GM19468 (cell line): Measurements from ENCODE around the gene P3H2.

Experiments used
- ATAC-seq: cut with Tn5 transposase; IDR thresholded peaks from one replicate; pipeline ENCODE4 v1.9.1; 2021; ENCODE audit warnings: mild to moderate bottlenecking, moderate library complexity, moderate number of reproducible peaks; ENCODE audit not compliant: unreplicated experiment; ENCODE audit errors: extremely low read depth

The P3H2 gene

DNA sequence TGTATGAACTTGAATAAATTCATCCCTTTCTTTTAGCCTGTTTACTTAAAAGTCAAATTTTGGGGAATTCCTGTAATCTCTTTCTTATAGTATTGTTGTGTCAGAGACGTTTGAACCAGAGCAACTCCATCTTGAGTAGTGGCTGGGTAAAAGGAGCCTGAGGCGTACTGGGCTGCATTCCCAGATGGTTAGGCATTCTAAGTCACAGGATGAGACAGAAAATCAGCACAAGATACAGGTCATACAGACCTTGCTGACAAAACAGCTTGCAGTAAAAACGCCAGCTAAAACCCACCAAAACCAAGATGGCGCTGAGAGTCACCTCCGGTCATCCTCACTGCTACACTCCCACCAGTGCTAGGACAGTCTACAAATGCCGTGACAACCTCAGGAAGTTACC, 94.5 kb downstream of the P3H2 start:
- no peak for ATAC-seq

DNA sequence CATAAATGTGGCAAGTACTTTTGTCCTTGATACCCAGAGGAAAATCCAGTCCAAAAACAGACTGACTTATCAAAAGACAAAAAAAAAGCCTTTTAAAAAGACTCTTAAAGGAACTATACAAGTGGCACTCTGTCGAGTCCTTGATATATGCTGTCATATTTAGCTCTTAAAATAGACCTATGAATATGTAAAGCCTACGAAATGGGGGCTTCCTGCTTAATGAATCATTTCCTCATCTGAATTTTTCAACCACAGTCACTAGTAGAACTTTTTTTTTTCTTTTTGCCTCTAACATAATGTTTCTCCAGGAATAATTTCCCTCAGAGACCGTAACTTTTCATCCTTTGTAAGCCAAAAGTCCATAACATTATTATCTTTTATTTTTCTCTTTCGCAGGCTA, 95.8 kb downstream of the P3H2 start:
- ATAC-seq = no peak

DNA sequence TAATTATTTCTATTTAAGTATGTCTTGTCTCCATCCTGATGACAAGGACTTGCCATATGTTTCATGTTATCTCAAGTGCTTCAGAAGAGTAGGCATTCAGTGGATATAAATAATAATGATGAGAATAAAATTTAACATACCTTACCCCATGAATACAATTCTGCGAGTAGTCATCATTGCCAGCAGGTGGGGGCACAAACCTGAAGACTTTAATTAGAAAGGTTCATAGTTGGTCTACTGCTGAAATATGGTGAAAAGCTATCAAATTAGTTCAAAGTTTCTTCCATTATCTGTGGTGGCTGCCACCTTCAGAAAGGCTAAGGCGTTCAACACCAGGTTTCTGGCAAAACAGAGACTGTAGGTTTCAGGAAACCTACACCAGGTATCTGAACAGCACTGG, 100.9 kb downstream of the P3H2 start:
- ATAC-seq = no peak

DNA sequence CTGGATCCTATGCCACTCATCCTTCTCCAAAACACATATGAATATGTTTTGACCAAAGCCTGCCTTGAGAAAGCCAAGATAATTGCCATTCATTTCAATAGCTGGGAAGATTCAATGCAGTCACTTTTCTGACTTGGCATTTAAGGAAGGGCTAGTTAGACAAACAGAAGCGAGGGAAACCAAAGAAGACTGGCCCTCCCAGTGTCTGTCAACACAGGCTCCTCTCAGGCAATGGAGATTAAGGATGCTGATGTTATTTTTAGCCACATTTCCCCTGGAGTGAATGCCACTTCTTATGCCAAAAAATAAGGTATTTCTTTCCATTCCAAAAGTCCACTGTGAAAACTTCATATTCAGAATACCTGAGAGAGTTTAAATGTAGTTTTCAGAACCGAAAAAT, 101.7 kb downstream of the P3H2 start:
- no peak for ATAC-seq

DNA sequence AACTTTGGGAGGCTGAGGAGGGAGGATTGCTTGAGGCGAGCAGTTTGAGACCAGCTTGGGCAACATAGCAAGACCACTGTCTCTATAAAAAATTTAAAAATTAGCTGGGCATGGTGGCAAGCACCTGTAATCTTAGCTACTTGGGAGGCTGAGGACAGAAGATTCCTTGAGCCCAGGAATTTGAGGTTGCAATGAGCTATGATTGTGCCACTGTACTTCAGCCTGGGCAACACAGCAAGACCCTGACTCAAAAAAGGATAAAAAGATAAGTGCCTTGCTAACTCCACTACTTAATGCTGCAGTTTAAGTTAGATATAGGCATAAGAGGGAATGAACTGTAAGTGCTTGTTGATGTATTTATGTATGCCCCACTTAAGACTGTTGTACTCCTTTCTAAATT, 102.2 kb downstream of the P3H2 start:
- no peak for ATAC-seq

DNA sequence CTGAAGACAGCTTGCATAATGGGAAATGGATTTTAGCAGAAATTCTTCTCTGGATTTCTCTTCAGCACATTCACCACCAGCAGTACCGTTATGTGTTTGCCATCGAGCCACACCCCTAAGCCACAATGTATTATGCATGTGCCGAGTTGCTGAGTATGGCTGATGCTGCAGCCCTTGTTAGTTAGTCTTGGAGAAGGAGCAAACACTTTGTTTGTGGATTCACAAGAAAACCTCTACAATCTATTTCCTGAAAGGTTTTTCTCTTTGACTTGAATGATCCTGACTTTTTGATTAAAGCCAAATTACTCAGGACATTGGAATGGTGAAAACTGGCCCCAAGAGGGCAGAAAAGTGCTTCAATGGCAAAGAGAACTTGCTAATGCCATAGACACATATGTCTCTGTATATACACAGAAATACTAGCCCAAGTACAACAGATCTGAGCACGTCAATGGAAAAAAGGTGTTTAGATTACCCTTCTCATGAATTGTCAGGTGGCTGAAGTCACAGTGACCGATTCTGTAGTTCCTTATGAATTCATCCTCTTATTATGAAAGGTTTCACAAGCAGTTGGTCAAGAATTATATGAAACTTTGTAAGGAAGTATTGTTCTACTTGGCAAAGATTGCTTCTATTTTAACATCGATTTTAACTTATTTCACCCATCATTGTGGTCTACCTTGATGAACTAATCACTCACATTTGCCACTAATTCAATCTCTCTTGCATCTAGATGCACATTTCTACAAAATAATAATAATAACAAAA, 103.0 kb downstream of the P3H2 start:
- ATAC-seq = no peak

DNA sequence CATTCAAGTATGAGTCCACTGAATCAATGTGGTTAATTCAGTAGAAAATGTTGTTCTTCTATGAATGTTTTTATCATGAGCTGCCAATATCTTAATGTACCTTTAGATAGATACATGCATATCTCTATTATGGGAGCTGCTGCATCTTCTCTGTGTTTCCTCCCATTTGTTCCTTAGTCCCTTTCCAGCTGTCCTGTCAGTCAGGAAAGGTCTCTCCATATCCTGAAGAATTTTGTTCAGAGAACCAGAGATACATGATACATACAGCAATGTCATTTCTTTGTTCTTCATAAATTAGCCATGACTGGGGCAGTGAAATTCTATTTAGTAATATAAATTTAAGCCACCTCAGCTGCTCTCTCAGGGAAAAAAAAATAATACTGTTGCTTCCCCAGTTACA, 103.7 kb downstream of the P3H2 start:
- no peak for ATAC-seq

DNA sequence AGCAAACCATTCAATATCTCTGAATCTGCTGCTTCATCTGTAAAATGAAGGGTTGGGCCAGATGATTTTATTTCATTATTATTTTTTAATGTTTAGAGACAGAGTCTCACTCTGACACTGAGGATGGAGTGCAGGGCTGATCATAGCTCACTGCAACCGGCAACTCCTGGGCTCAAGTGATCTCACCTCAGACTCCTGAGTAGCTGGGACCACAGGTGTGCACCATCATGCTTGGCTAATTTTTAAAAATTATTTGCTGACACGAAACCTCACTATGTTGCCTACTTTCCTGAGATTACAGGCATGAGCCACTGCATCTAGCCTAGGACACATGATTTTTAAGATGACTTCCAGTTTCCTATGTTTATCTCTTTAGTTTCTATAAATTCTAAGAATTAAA, 105.8 kb downstream of the P3H2 start:
- ATAC-seq = no peak

DNA sequence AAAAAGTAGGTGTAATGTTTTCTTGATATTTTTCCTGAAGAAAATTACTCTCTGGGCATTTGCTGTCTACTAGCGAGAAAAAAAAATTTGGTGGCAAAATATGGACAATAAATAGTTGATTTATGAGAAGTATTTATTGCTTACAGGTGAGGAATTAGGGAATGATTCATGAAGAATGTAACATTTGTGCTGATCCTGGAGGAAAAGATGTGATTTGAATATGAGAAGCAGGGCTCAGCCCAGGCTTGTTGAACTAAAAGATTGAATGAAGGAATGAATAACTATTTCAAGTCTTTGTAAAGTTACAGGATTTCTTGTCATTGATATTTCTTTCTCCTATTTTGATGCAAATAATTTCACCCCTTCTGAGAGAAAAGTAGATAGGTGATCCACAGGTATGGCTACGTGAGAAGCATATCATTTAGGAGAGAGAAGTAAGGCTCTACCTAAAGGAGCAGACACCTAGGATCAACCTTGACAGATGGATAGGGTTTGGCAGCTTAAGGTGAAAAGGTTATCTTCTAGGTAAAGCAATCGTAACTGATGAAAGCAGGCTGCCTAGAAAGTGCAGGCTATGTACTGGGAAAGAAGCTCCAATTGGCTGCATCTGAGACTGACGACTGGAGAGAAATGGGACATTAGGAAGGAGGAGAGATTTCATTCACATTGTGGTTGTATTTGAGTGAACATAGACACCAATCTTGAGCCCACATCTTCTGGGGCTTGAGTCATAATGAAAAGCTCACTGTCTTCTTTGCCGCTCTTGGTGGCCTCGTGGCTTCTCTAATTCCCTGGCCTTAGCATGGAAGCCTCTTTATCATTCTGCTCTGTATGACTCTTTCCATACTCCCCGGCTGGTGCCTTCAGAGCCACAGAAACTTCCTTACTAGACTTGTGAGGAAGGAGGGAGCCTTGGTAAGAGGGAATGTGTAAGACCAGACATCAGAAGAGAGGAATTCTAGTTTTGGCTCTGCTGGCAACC, 106.5 kb downstream of the P3H2 start:
- ATAC-seq = no peak

DNA sequence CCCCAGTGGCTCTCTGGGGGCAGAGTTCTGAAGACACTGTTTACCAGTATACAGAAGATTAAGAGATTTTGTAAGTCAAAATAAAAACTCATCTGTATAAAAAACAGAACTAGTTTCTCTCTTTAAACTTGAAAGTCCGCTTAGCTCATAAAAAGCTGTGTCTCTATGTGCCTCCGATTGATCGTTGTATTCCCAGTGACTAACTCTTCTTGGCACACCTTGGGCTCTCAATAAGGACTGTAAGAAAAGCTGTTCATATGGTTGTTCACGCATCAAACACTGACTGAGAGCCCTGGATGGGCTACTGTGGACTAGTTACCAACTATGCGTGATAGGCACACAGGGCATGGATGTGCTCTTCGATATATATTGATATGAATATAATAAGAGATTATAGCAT, 107.9 kb downstream of the P3H2 start:
- ATAC-seq = no peak

DNA sequence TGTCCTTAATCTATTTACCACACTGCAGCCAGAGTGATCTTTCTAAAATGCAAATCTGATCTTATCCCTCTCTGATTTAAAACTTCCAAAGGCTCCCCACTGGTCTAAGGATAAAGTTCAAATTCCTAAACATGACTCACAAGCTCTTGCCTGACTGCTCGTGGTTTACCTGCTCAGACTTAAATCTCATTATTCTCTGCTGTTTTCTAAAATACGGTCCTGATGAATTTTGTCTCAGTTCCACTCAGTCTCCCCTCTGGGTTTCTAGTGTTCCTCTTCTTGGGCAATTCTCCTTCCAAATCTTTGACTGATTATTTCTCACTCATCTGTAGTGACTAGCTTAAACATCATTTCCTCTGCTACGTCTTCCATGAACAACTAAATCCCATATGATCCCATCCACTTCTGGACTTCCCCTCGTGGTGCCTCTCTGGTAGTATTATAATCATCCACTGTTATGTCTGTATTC, 108.3 kb downstream of the P3H2 start:
- no peak for ATAC-seq

DNA sequence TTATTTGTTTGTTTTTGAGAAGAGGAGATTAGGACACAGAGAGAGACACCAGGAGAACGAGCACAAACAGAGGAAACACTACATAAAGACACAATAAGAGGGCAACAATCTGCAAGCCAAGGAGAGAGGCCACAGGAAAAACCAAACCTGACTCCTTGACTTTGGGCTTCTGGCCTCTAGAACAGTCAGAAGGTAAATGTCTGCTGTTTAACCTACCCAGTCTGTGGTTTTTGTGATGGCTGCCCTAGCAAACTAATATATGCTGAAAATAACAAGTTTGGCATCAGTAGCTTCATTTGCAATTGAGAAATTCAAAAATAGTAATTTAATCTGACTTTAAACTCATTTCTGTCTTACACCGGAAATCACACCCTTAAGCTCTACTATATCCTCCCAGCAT, 110.2 kb downstream of the P3H2 start:
- no peak for ATAC-seq

DNA sequence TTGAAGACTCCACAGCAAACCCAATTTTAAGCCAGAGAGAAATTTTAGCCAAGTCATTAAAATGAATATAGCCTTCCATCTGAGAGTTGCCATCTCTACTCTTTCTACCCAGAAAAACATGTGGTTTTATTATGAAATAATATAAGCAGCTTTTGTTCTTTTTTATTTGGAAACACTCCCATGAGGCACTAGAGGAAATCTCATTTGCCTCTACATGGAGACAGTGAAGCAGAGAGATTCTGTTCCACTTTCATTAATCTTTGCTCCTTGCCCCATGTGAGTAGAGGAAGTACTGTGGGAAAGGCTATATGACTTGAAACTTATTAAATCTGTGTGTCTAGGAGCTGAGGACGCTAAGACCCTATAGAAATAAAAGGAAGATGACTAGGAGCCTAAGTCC, 111.1 kb downstream of the P3H2 start:
- no peak for ATAC-seq

DNA sequence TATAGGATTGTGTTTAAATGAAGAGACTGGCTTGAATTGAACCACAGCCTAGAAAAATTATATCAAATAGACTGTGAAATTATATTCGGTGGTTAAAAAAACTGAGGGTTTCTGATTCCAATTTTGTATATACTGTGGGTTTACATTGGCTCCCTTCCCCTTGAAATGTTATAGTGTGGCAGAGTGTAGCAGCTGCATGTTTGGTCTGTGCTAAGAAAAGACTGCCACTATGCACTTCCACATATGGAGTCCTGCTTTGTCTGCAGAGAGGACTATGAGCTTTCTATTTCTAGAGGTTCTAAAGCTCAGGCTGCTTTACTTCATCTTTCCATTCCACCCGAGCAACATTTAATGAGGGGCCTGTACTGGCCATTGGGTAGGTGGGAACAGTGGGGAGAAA, 112.3 kb downstream of the P3H2 start:
- ATAC-seq = no peak

DNA sequence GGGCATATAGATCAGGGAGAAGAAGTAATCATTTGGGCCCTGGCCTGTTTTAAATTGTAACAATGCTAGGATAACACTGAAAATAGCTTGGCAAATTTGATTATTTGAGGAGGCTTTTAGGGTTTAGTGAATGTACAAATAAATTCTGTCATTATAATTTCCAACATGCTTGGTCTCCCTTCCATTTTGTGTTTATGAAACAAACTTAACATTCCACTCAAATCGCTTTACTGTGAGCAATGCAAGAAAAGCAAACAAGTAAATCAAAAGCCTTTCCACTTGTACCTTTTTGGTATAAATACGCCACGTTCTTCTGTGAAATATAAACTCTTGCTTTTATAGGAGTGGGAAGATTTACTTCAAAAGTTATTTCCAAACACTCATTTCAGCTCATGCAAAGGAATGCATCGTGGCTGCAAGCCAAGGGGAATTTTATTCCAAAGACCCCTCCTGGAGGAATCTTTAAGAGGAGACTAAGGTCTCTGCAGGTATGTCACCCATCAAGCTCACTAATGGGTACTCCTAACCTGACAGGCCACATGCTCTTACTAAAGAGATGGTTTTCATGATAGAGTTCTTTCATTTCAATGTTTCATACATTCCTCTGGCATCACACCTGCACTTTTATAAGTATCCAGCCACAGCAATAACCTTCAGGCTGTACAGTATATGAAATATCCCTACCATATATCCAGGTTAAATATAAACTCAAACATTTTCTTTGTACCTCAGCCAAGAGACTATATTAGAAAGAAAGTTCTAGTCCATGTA, 115.2 kb downstream of the P3H2 start:
- ATAC-seq = no peak

DNA sequence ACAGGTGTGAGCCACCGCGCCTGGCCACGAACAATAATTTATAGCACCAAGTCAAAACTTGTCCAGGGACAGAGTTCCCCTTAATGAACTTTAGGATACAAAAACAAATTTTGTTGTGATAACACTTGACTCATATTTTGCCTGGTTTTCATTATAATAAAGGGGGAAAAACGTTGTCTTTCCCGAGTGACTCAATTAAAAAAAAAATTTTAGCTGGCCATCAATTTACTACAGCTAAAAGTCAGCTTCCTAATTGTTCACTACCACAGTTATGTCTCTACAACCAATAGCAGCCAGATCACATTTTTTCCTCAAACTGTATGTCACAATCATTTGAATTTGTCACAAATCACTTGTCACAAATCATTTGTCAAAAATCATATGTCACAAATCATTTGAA, 116.0 kb downstream of the P3H2 start:
- no peak for ATAC-seq

DNA sequence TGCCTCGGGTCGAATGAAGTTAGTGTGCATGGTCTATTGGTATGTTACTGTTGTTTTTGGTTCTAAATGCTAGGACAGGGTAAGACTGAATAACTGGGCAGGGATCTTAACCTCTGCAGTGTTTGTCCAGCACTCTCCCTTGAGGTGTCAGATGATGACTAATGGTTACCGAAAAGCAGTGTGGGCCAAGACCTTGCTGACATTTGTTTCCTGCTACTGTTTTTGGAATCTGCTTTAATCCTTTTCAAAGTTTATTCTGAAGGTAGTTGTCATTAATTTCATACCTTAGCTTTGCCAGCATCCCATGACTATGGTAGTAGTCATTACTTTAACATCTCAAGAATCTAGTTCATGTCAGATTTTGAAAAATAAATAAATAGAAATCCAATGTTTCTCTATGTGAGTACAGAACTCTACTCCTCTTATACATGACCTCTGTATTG, 117.0 kb downstream of the P3H2 start:
- ATAC-seq = no peak

DNA sequence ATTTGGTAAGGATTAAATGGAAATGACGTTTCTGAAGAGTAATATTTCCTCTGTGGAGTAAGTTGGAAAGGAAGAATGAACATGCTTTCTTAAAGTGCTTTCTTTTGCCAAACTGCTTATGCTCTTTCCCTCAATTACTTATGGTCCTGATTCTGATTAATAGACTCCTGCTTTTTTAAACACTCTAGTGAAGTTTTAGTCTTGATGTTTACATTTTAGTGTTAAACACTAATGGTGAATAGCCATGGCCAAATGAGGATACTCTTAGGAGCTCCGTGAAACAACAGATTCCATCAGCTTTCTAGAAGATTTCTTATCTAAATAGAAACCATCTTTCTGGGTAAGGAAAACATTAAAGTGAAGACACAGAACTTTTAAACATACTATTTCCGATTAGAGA, 117.6 kb downstream of the P3H2 start:
- ATAC-seq = no peak

DNA sequence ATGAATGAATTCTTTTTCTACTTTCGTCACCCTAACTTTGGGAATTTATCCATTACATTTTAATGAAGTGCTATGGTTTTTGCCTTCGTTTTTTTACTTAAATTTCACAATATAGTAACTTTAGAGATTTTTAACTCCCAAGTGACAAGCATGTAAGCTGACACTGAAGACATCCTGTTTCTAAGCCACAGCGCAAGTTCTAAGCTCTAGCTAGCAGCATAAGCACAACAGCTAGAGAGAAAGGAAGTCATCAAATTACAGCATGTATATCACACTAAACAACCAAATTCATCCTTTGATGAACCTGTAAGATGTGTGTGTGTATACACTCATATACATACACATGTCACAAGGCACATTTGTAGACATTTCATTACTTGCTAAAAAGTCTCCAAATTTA, 119.3 kb downstream of the P3H2 start:
- no peak for ATAC-seq

DNA sequence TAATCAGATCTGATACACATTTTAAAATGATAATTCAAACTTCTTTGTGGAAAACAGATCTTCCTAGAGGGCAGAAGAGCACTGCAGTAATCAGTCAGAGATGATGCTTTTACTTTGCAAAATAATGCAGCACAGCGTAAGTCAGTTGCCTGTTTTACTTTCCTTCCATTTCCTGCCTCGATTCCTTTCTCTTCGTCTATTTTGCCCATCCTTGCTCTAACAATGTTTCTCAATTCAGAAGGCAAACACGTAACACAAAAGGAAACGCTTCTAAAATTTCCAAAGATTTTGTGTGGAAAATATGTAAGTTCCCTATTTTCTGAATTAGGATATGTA, 119.9 kb downstream of the P3H2 start:
- ATAC-seq = no peak
